ENCODE data around the gene MXI1. TPM values are rescaled to one million over a fixed set of nuclear protein-coding genes. Genes with fewer than 3 reads are reported as not detected.

The MXI1 gene
- total RNA-seq, 4 donors from 2014 or later, result 27.4 to 52.9 (median 51.6) TPM

DNA sequence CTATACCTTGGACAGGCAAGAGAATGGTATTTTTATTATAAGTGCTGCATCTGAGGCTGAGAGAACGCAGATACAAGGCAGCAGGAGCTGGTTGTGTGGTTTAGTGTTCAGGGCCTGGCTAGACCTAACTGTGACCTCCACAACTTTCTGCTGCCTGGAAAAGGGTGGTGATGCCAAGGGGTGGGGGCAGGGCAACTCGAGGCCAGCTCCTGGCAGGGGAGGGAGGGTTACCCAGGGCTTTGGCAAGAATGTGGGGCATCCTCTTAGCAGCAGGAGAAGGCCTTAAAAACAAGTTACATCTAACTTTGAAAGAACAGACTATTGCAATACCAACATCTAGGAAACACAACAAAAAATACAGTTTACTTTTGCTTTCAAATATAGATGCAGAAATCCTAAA, 13.0 kb downstream of the MXI1 start:
- H3K36me3 ChIP-seq, result no peaks in the 10 kb centered on the region
- TF ChIP-seq, protein P1, sequence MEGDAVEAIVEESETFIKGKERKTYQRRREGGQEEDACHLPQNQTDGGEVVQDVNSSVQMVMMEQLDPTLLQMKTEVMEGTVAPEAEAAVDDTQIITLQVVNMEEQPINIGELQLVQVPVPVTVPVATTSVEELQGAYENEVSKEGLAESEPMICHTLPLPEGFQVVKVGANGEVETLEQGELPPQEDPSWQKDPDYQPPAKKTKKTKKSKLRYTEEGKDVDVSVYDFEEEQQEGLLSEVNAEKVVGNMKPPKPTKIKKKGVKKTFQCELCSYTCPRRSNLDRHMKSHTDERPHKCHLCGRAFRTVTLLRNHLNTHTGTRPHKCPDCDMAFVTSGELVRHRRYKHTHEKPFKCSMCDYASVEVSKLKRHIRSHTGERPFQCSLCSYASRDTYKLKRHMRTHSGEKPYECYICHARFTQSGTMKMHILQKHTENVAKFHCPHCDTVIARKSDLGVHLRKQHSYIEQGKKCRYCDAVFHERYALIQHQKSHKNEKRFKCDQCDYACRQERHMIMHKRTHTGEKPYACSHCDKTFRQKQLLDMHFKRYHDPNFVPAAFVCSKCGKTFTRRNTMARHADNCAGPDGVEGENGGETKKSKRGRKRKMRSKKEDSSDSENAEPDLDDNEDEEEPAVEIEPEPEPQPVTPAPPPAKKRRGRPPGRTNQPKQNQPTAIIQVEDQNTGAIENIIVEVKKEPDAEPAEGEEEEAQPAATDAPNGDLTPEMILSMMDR (IDR thresholded peaks at IDR 0.05), result no peak
- TF ChIP-seq POLR2A (IDR thresholded peaks at IDR 0.05), result no peak
- peak overlapping the region in 1 of 2 donors; percentile 90 for H3K27ac ChIP-seq
- intact Hi-C loops (cut with DNase I; ENCODE audit: low total_unique reads), result no loop called here
- no peaks in the 10 kb centered on the region for H3K9me3 ChIP-seq
- H3K4me3 ChIP-seq, result no peak overlapping the region
- H3K27me3 ChIP-seq, result no peaks in the 10 kb centered on the region
- no peak for DNase-seq
- H3K4me1 ChIP-seq, result peaks cover 0 to 5% of the 10 kb centered on the region in 2 donors

DNA sequence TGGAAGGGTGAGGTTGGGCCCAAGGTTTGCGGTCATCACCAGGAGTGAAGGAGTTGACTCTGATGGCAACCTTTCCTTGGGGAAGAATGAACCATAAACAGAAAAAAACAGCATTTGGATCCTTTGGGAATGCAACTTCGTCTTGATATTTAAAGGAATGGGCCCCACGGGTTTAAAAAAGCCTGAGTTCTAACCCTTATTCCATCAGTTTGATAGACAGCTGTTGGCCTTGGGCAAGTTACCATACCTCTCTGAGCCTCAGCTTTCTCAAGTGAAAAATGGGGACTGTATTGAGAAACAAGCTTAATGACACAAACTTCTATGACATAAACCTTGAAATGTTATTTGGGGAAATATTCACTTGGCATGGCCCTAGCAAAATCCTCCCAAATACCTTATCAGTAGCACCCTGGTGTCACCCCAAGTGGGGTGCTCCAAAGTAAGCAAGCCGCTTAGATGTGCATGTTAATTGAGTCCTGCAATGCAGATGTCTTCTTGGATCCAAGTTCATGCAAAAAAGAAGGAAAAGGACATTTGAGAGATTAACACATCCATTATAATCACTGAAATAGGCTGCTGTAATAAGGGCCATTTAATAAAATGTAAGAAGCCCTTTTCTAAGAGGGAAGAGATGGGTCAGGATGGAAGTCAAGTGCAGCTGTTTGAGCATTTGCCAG, 13.8 kb downstream of the MXI1 start:
- no peaks in the 10 kb centered on the region for H3K9me3 ChIP-seq
- TF ChIP-seq, protein P1 (IDR thresholded peaks at IDR 0.05), result no peak
- no peak for TF ChIP-seq POLR2A (IDR thresholded peaks at IDR 0.05)
- peak overlapping the region; percentile 33 to 37 for H3K4me3 ChIP-seq
- H3K27me3 ChIP-seq, result no peaks in the 10 kb centered on the region
- peaks cover 0 to 5% of the 10 kb centered on the region in 2 donors for H3K4me1 ChIP-seq
- DNase-seq, result no peak
- H3K27ac ChIP-seq, result peak overlapping the region; percentile 90
- intact Hi-C loops (cut with DNase I; ENCODE audit: low total_unique reads), result no loop called here
- no peaks in the 10 kb centered on the region for H3K36me3 ChIP-seq

DNA sequence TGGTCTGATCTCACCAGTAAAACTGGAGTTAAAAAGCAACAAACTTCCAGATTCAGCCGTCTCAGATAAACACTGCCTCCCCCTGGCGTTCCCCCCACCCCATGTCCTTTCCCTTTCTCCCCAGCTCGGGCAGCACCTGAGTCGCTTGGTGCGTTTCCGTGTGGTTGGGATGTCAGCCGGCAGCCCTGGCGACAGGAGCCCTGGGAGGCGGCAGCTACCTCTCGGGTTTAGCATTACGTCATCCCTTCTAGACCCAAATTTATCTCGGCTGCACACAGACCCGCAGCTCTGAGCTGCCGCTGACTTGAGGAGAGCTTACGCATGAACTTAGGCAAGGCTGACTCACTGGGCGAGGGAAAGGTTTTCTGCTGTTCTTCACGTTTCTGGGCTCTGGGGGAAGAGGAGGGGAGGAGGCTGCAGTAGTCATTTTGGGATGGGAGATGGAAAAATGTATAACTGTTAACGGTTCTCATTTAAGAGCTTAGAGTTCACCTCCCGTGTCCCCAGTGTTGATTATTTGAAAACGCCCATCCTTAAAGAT, 14.4 kb downstream of the MXI1 start:
- no peaks in the 10 kb centered on the region for H3K36me3 ChIP-seq
- H3K4me1 ChIP-seq, result peaks cover 0 to 5% of the 10 kb centered on the region in 2 donors
- peak; percentile 84 to 92 for DNase-seq
- intact Hi-C loops (cut with DNase I; ENCODE audit: low total_unique reads), result no loop called here
- H3K27me3 ChIP-seq, result no peaks in the 10 kb centered on the region
- H3K9me3 ChIP-seq, result no peaks in the 10 kb centered on the region
- peak overlapping the region; percentile 33 to 37 for H3K4me3 ChIP-seq
- peak; percentile 66 to 68 for TF ChIP-seq POLR2A (IDR thresholded peaks at IDR 0.05)
- TF ChIP-seq, protein P1 (IDR thresholded peaks at IDR 0.05), result peak in 1 of 4 experiments; percentile 33
- peak overlapping the region; percentile 90 for H3K27ac ChIP-seq

DNA sequence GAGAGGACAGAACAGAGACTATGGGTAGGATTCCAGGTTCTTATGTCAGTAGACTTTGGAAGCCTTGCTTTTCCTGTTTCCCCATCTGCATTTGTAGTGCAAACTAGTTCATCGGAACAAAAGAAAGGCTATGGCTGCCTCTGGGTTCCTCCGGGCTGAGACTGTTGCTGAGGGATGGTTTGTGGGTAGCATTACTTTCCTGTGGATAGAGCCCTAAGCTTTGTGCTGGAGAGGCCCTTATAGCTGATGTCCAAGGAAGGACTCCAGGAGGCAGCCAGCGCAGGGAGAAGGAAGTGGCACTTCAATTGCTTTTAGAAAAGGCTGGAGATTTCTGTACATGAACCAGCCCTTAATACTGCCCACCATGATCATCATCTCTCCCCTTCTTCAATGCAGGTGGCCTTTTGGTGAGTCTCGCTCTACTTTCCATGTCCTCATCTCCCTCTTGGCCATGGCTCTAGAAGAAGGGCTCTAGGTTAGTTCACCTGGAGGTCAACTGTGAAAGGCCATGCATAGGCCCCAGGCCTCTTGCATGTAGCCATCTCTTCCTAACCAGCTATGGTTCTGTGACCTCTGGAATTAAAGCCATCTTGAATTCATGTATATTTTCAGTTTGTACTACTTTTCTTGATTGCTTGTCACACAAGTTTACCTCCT, 15.4 kb downstream of the MXI1 start:
- TF ChIP-seq, protein P1 (IDR thresholded peaks at IDR 0.05), result no peak
- TF ChIP-seq POLR2A (IDR thresholded peaks at IDR 0.05), result no peak
- DNase-seq, result no peak
- Histone ChIP-seq H3K27ac (peak overlapping the region; percentile 90), H3K36me3 (no peaks in the 10 kb centered on the region), H3K4me3 (no peak overlapping the region), H3K4me1 (peaks cover 0 to 5% of the 10 kb centered on the region in 2 donors), H3K9me3 (no peaks in the 10 kb centered on the region), H3K27me3 (no peaks in the 10 kb centered on the region)
- intact Hi-C loops (cut with DNase I; ENCODE audit: low total_unique reads), result no loop called here

Data from uterus (tissue), 4 donors.